Measurements from ENCODE around the gene KCNIP4. TPM values are rescaled to one million over a fixed set of nuclear protein-coding genes. Genes with fewer than 3 reads are reported as not detected.

KCNIP4 gene
- total RNA-seq, 1 donor from 2014 or later, result 6.2 TPM

DNA sequence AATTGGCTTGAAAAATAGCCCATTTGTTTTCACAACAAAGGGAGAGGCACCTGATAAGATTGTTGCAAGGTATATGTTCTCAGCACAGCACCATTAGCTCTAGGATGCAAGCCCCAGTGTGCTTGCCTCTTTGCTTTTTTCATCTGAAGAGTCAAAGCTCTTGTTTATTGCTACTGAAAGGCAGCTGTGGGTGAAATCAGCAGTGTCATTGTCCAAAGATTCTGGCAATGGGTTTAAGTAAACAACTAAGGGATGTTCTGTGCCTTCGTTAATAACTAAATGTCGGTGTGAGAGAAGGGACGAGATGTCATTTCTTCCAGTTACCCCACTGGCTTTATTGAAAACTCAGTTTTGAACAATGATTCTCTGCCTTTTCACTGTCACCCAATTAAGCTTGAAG lies 567.7 kb downstream of the KCNIP4 start:
- H3K4me1 Mint-ChIP-seq (ENCODE audit: unreplicated experiment), result no peaks in the 10 kb centered on the region
- TF ChIP-seq, protein P1, sequence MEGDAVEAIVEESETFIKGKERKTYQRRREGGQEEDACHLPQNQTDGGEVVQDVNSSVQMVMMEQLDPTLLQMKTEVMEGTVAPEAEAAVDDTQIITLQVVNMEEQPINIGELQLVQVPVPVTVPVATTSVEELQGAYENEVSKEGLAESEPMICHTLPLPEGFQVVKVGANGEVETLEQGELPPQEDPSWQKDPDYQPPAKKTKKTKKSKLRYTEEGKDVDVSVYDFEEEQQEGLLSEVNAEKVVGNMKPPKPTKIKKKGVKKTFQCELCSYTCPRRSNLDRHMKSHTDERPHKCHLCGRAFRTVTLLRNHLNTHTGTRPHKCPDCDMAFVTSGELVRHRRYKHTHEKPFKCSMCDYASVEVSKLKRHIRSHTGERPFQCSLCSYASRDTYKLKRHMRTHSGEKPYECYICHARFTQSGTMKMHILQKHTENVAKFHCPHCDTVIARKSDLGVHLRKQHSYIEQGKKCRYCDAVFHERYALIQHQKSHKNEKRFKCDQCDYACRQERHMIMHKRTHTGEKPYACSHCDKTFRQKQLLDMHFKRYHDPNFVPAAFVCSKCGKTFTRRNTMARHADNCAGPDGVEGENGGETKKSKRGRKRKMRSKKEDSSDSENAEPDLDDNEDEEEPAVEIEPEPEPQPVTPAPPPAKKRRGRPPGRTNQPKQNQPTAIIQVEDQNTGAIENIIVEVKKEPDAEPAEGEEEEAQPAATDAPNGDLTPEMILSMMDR (conservative IDR thresholded peaks at IDR 0.05), result no peak
- H3K4me3 Mint-ChIP-seq, result no peak overlapping the region
- H3K9me3 Mint-ChIP-seq, result no peaks in the 10 kb centered on the region
- no peak for DNase-seq (ENCODE audit: extremely low spot score, unreplicated experiment)
- H3K27ac Mint-ChIP-seq, result no peak overlapping the region
- peaks cover 4% of the 10 kb centered on the region for H3K27me3 Mint-ChIP-seq
- no peaks in the 10 kb centered on the region for H3K36me3 Mint-ChIP-seq

DNA sequence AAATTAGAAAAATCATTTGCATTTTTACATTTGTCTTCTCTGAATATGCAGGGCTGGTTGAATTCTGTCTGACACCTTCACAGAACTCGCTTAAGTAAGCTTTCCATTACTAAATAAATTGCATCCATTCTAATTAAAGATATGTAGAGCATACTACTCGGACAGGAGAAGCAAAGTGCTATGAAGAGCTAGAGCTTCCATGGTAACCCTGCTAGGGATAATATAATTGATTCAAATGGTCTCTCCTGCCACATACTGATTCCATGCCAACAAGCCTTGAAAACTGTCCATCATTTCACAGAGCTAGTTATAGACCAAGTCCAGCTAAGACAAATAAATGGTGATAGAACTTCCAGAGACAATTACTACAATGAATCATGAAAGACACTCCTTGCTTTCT lies 571.5 kb downstream of the KCNIP4 start:
- DNase-seq (ENCODE audit: extremely low spot score, unreplicated experiment), result no peak
- Mint-ChIP-seq H3K27ac (no peak overlapping the region), H3K36me3 (no peaks in the 10 kb centered on the region), H3K4me3 (no peak overlapping the region), H3K9me3 (no peaks in the 10 kb centered on the region), H3K27me3 (no peaks in the 10 kb centered on the region), H3K4me1 (ENCODE audit: unreplicated experiment) (no peaks in the 10 kb centered on the region)
- TF ChIP-seq, protein P1 (conservative IDR thresholded peaks at IDR 0.05), result no peak

DNA sequence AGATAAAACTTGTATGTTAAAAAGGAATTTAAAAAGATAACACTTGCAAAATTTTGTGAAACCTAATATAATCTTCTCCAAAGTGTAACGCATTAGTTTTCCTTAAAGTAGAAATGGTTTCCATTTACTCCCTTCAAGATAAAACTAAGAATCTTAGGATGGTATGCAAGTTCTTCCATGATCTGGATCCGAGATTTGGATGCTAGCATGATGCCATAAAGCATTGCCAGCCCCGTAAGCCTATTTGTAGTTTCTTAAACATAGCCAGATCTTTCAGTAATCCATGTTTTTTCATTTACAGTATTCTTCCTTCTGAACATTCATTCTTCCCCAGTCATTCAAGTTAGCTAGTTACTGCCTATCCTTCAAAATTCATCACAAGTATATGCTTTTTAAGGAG lies 572.4 kb downstream of the KCNIP4 start:
- Mint-ChIP-seq H3K9me3 (no peaks in the 10 kb centered on the region), H3K4me3 (no peak overlapping the region), H3K4me1 (ENCODE audit: unreplicated experiment) (no peaks in the 10 kb centered on the region), H3K27me3 (no peaks in the 10 kb centered on the region), H3K27ac (no peak overlapping the region), H3K36me3 (no peaks in the 10 kb centered on the region)
- DNase-seq (ENCODE audit: extremely low spot score, unreplicated experiment), result no peak
- TF ChIP-seq, protein P1 (conservative IDR thresholded peaks at IDR 0.05), result no peak

DNA sequence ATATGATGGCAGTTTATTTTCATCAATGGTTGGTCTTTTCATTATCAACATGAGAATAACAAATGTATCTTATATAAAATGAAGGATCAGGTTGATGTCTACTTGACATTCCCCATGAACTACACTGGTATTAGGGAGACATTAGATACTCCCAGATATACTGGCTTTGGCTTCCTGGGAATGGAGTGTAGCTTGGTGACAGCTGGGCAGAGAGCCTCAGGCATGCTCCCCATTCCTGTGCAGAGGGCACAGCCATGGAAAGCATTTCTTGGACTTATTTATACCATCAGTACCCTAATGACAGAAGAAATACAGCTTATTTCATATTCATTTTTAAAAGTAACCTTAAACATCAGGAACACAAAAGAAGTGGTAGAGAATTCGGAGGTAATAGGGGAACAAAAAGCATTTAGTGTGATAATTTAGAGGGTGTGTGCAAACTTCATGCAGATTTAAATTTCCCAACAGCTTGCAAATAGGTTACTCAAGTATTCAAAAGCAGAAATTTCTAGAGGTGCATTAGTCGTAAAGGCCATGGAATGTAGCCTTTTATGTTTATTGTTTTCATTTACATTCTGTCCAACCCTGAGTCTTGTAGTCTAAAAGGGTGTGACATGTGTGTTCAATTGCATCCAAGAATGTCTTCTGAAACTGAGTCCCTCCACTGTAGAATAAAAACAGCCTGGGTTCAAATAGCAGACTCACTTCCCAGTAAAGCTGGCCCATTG lies 573.8 kb downstream of the KCNIP4 start:
- TF ChIP-seq, protein P1 (conservative IDR thresholded peaks at IDR 0.05), result no peak
- Mint-ChIP-seq H3K4me1 (ENCODE audit: unreplicated experiment) (no peaks in the 10 kb centered on the region), H3K9me3 (no peaks in the 10 kb centered on the region), H3K36me3 (no peaks in the 10 kb centered on the region), H3K4me3 (no peak overlapping the region), H3K27me3 (no peaks in the 10 kb centered on the region), H3K27ac (no peak overlapping the region)
- no peak for DNase-seq (ENCODE audit: extremely low spot score, unreplicated experiment)

DNA sequence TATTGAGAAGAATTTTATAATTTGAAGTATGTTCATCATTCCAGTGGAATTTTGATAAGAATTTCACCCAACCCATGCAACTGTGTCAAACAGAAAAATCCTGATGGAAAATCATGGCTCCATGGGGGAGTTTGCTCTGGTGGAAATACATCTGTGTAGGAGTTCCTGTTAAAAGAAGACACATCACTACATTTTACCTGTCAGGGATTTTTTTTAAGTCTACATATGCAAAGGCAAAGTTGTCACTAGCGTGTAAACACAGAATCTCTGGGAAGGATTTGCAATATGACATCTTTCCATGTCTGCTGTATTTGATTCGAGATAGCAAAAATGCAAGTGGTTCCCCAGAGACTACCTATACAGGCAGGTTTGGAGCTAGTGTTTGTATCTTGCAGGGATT lies 581.0 kb downstream of the KCNIP4 start:
- H3K27ac Mint-ChIP-seq, result no peak overlapping the region
- TF ChIP-seq, protein P1 (conservative IDR thresholded peaks at IDR 0.05), result no peak

More for the DNA sequence above, 581.0 kb downstream of the KCNIP4 start:
- H3K27me3 Mint-ChIP-seq, result peaks cover 5% of the 10 kb centered on the region
- H3K36me3 Mint-ChIP-seq, result no peaks in the 10 kb centered on the region
- no peaks in the 10 kb centered on the region for H3K4me1 Mint-ChIP-seq (ENCODE audit: unreplicated experiment)
- H3K4me3 Mint-ChIP-seq, result no peak overlapping the region
- DNase-seq (ENCODE audit: extremely low spot score, unreplicated experiment), result no peak
- no peaks in the 10 kb centered on the region for H3K9me3 Mint-ChIP-seq
